GM12878 (cell line): ENCODE measurements around the gene SH2B3. TPM values are rescaled to one million over a fixed set of nuclear protein-coding genes. Genes with fewer than 3 reads are reported as not detected.
A peak's percentile ranks its signal among the peaks of the same experiment; 100 is the strongest.

Experiments used
- ATAC-seq: fragments of 200-7000 bp; cut with Tn5 transposase; 3 replicates; pipeline ENCODE4 v1.9.1; 2020; ENCODE audit warnings: mild to moderate bottlenecking, moderate library complexity
- BruUV-seq: library from RNA; stranded (reverse); fragments of 400-500 nt; replicated peaks from 2 replicates; lab custom pipeline; 2021; lab: Mats Ljungman, UMichigan
- CTCF ChIA-PET: fragments of 300-600 bp; sonication (Branson Sonifier 250); formaldehyde crosslinking; extraction: SDS; loops from one replicate; lab custom pipeline; 2021; ENCODE audit warnings: inconsistent platforms; lab: Yijun Ruan, JAX
- POLR2A ChIA-PET: fragments of 350-600 bp; formaldehyde crosslinking; extraction: SDS; loops from one replicate; lab custom pipeline; 2021; ENCODE audit warnings: inconsistent platforms; lab: Charles Lee
- RAD21 ChIA-PET: fragments of 300-600 bp; sonication (Branson Sonifier 250); formaldehyde crosslinking; loops from one replicate; lab custom pipeline; 2023; ENCODE audit warnings: antibody characterized with exemption; ENCODE audit not compliant: unreplicated experiment; lab: Charles Lee
- SMC1A ChIA-PET: fragments of 300-600 bp; sonication (Branson Sonifier 250); formaldehyde crosslinking; loops from one replicate; lab custom pipeline; 2023; ENCODE audit not compliant: unreplicated experiment, uncharacterized antibody; lab: Charles Lee
- DNase-seq: peaks from one replicate; pipeline ENCODE4 v3.0.0-alpha.2; 2011; ENCODE audit warnings: low read depth, low spot score
- FAIRE-seq: peaks from 3 replicates; lab custom pipeline; 2011; peaks lifted over from hg19 to GRCh38; lab: Jason Lieb, UNC
- H2AFZ ChIP-seq: 2 replicates; pipeline ENCODE4 v1.6.0; 2011; ENCODE audit warnings: low read depth, low read length, control low read depth; ENCODE audit not compliant: control insufficient read depth
- H3K27ac ChIP-seq: 2 replicates; pipeline ENCODE4 v1.5.1; 2011; ENCODE audit warnings: control low read depth; ENCODE audit not compliant: control insufficient read depth, insufficient read depth
- H3K27me3 ChIP-seq, 2 experiments: replicated peaks in 1 of 2; 2 replicates each; pipeline versions ENCODE4 v1.6.0 to v1.6.1; 2011; ENCODE audit warnings: low read length in 1 of 2; ENCODE audit not compliant: control insufficient read depth in 2 of 2, insufficient read depth in 2 of 2
- H3K36me3 ChIP-seq, 2 experiments: 2 replicates each; pipeline ENCODE4 v1.5.1; 2011; ENCODE audit warnings: low read length in 1 of 2; ENCODE audit not compliant: control insufficient read depth in 2 of 2, insufficient read depth in 2 of 2
- H3K4me1 ChIP-seq: 2 replicates; pipeline ENCODE4 v1.6.1; 2011; ENCODE audit warnings: mild to moderate bottlenecking, low read length, moderate library complexity, mixed read lengths; ENCODE audit not compliant: control insufficient read depth, insufficient read depth
- H3K4me2 ChIP-seq: 2 replicates; pipeline ENCODE4 v1.6.0; 2011; ENCODE audit warnings: control low read depth; ENCODE audit not compliant: control insufficient read depth, insufficient read depth
- H3K4me3 ChIP-seq: fragments of 200-600 bp; sonication (generic); 2 replicates; pipeline ENCODE4 v1.5.1; 2016
- H3K79me2 ChIP-seq: 2 replicates; pipeline ENCODE4 v1.6.0; 2011; ENCODE audit warnings: low read length; ENCODE audit not compliant: control insufficient read depth, insufficient read depth
- H3K9ac ChIP-seq: 2 replicates; pipeline ENCODE4 v1.8.0; 2011; ENCODE audit warnings: low read length, control low read depth, mixed read lengths; ENCODE audit not compliant: control insufficient read depth, insufficient read depth
- H3K9me3 ChIP-seq: replicated peaks from 3 replicates; pipeline ENCODE4 v1.5.1; 2011; ENCODE audit warnings: mild to moderate bottlenecking, low read length; ENCODE audit not compliant: control insufficient read depth, insufficient read depth
- H4K20me1 ChIP-seq: 2 replicates; pipeline ENCODE4 v1.6.0; 2011; ENCODE audit not compliant: control insufficient read depth, insufficient read depth
- BACH1 ChIP-seq: fragments of 450-650 bp; IDR thresholded peaks from 2 replicates; pipeline ENCODE4 v1.6.1; 2017; ENCODE audit warnings: mild to moderate bottlenecking, borderline replicate concordance
- BCL11A ChIP-seq: IDR thresholded peaks from 2 replicates; pipeline ENCODE4 v1.6.1; 2011; ENCODE audit warnings: low read depth, low read length
- CEBPB ChIP-seq, 2 experiments: fragments of 150-350 bp in 1 of 2; IDR thresholded peaks; 2 replicates each; pipeline ENCODE4 v1.6.1; 2012 to 2014; ENCODE audit warnings: low read depth in 2 of 2, low read length in 2 of 2, borderline replicate concordance in 1 of 2, inconsistent platforms in 1 of 2
- CEBPZ ChIP-seq: fragments of 150-350 bp; IDR thresholded peaks from 2 replicates; pipeline ENCODE4 v1.6.1; 2016; ENCODE audit warnings: low read depth, low read length
- EED ChIP-seq: sonication (generic); IDR thresholded peaks from 2 replicates; pipeline ENCODE4 v1.6.1; 2016; ENCODE audit warnings: antibody characterized with exemption, low read depth
- EP300 ChIP-seq, 2 experiments: fragments of 150-350 bp in 1 of 2; IDR thresholded peaks; 2 replicates each; pipeline ENCODE4 v1.6.1; 2011 to 2012; ENCODE audit warnings: low read depth in 2 of 2, low read length in 2 of 2, borderline replicate concordance in 1 of 2, improper control_type of control experiment in 1 of 2, inconsistent platforms in 1 of 2; ENCODE audit not compliant: control insufficient read depth in 1 of 2
- ESRRA ChIP-seq: IDR thresholded peaks from 2 replicates; pipeline ENCODE4 v1.6.1; 2012; ENCODE audit warnings: mild to moderate bottlenecking, low read length, improper control_type of control experiment
- HDGF ChIP-seq: fragments of 450-650 bp; IDR thresholded peaks from 2 replicates; pipeline ENCODE4 v1.6.1; 2016; ENCODE audit warnings: antibody characterized with exemption
- IRF4 ChIP-seq: IDR thresholded peaks from 2 replicates; pipeline ENCODE4 v1.6.1; 2011; ENCODE audit warnings: low read depth, low read length
- NR2F1 ChIP-seq: fragments of 450-650 bp; conservative IDR thresholded peaks from 2 replicates; pipeline ENCODE4 v1.6.1; 2017; ENCODE audit warnings: mild to moderate bottlenecking
- RCOR1 ChIP-seq: conservative IDR thresholded peaks from 2 replicates; pipeline ENCODE4 v1.6.1; 2012; ENCODE audit warnings: low read depth, low read length, improper control_type of control experiment
- SP1 ChIP-seq: IDR thresholded peaks from one replicate; pipeline ENCODE4 v1.6.1; 2011; ENCODE audit warnings: low read depth, low read length
- ZNF207 ChIP-seq: fragments of 450-650 bp; IDR thresholded peaks from 2 replicates; pipeline ENCODE4 v1.6.1; 2014; ENCODE audit warnings: antibody characterized with exemption, mild to moderate bottlenecking, borderline replicate concordance
- ZNF384 ChIP-seq: IDR thresholded peaks from 2 replicates; pipeline ENCODE4 v1.6.1; 2012; ENCODE audit warnings: low read depth, mild to moderate bottlenecking, low read length, improper control_type of control experiment, borderline replicate concordance
- WGBS: methylation state at CpG from one replicate; pipeline ENCODE4 v1.1.6; 2016; ENCODE audit warnings: low lambda C conversion rate; ENCODE audit not compliant: insufficient replicate concordance, insufficient coverage; ENCODE audit errors: missing lambda C conversion rate; 5-methylcytosine and 5-hydroxymethylcytosine counted together
- in situ Hi-C: fragments of 300-500 bp; cut with MboI; formaldehyde crosslinking; loops from 9 replicates; pipeline ENCODE4 v1.14.3; 2018; ENCODE audit warnings: mixed read lengths
- intact Hi-C: fragments of 100-400 bp; cut with micrococcal nuclease; formaldehyde crosslinking; loops from one replicate; pipeline ENCODE4 v1.14.2; 2022; ENCODE audit not compliant: unreplicated experiment
- polyA plus RNA-seq, 11 experiments: library from polyadenylated mRNA; depleted of rRNA in 4 of 11; unstranded in 6 of 11; stranded (reverse) in 5 of 11; fragments of >200 nt; fragmentation: Nextera tagmentation in 4 of 11; fragmentation: Illumina TruSeq in 1 of 11; extraction: Ambion mirVana in 4 of 11; extraction: Trizol in 1 of 11; gene quantifications; 1 replicate in 1 of 11; 2 replicates in 10 of 11; pipeline versions ENCODE4 v1.2.1 to v1.2.3, GENCODE V29; 2011 to 2016; ENCODE audit warnings: inconsistent platforms in 2 of 11, missing spikeins in 2 of 11, low read depth in 1 of 11
- total RNA-seq, 4 experiments: library from RNA; depleted of rRNA in 3 of 4; stranded (reverse); fragments of >200 nt in 3 of 4; fragmentation: Illumina TruSeq in 1 of 4; extraction: Trizol in 1 of 4; gene quantifications; 2 replicates each; pipeline versions ENCODE4 v1.2.1 to v1.2.3, GENCODE V29; 2013 to 2021
- TF ChIP-seq, protein P1 (sequence below): fragments of 450-650 bp; IDR thresholded peaks from 2 replicates; pipeline ENCODE4 v1.6.1; 2018; ENCODE audit warnings: mild to moderate bottlenecking, low read depth, moderate library complexity; ENCODE audit not compliant: partially characterized antibody
- TF ChIP-seq, protein P2 (sequence below): IDR thresholded peaks from 2 replicates; pipeline ENCODE4 v1.6.1; 2011; ENCODE audit warnings: borderline replicate concordance, low read depth, mild to moderate bottlenecking, moderate library complexity, mixed read lengths, low read length; ENCODE audit not compliant: insufficient read depth; ENCODE audit errors: extremely low read length

SH2B3 gene
- total and polyA plus RNA-seq, 10 of the 15 experiments (the other 5 are each of a cell fraction or from before 2014, with no cell fraction given), result 5.8 to 46.4 (median 23.3) TPM

GRCh38 chr12:111435661-111436201 lies 30.0 kb downstream of the SH2B3 start:
- 48% methylated on average over 16 of the region's 16 CpGs for WGBS
- Histone ChIP-seq H3K27ac (peak overlapping the region; percentile 95), H4K20me1 (no peaks in the 10 kb centered on the region; the same call in 1 of the 2 replicates), H3K79me2 (peaks cover 93% of the 10 kb centered on the region), H3K27me3 (no peaks in the 10 kb centered on the region), H3K4me1 (peaks cover 91% of the 10 kb centered on the region), H2AFZ (no peak overlapping the region), H3K4me2 (peak overlapping the region; percentile 80), H3K4me3 (no peak overlapping the region), H3K9me3 (no peaks in the 10 kb centered on the region), H3K9ac (peak overlapping the region; percentile 64), H3K36me3 (peaks cover 10 to 23% of the 10 kb centered on the region in 2 experiments; a peak in 3 of 4 replicates)
- DNase-seq, result no peak
- BruUV-seq, result no TSS peak
- no peak for FAIRE-seq
- ATAC-seq, result peak; percentile 10
- ChIA-PET CTCF (interaction anchor here (0.8 to 3.5 kb wide), 7 partner anchors 9 to 38 kb away, joined by 3 to 59 read pairs (median 23); no protein-coding TSS in a partner anchor), RAD21 (interaction anchor here (1.4 to 22.6 kb wide), 4 partner anchors 8 to 31 kb away, joined by 4 to 804 read pairs (median 73); partner anchors contain the start of gene SH2B3), POLR2A (interaction anchor here (1.1 to 12.0 kb wide), 6 partner anchors 9 to 27 kb away, joined by 3 to 188 read pairs (median 8); partner anchors contain the start of gene SH2B3), SMC1A (interaction anchor here (1.4 to 3.5 kb wide), 8 partner anchors 9 to 66 kb away, joined by 3 to 86 read pairs (median 20); no protein-coding TSS in a partner anchor)
- intact Hi-C loops, result loop anchor here (1.0 kb wide), 1 partner anchor 9 kb away; no protein-coding TSS in a partner anchor
- in situ Hi-C loops, result loop anchor here (25.0 kb wide), 1 partner anchor 1777 kb away; the partner anchor contains the start of gene TPCN1
- TF ChIP-seq BCL11A (no peak), SP1 (no peak), ZNF384 (no peak), ZNF207 (no peak), EED (peak; percentile 50; the same call in 1 of the 2 replicates), CEBPB (IDR thresholded peaks at IDR 0.05; ENCODE audit: borderline replicate concordance in 1 of 2, low read depth in 2 of 2, low read length in 2 of 2) (no peak), RCOR1 (0 out of 2 replicates have a peak, but pooled peaks have one; percentile 7), CEBPZ (no peak), IRF4 (no peak), BACH1 (no peak), ESRRA (no peak), HDGF (peak; percentile 91), NR2F1 (0 out of 2 replicates have a peak, but pooled peaks have one; percentile 9), EP300 (IDR thresholded peaks at IDR 0.05; ENCODE audit: borderline replicate concordance in 1 of 2, control insufficient read depth in 1 of 2, low read depth in 2 of 2, low read length in 2 of 2) (0 out of 4 replicates have a peak, but pooled peaks of 1 of the 2 experiments have one; percentile 19)
- TF ChIP-seq, protein P1, sequence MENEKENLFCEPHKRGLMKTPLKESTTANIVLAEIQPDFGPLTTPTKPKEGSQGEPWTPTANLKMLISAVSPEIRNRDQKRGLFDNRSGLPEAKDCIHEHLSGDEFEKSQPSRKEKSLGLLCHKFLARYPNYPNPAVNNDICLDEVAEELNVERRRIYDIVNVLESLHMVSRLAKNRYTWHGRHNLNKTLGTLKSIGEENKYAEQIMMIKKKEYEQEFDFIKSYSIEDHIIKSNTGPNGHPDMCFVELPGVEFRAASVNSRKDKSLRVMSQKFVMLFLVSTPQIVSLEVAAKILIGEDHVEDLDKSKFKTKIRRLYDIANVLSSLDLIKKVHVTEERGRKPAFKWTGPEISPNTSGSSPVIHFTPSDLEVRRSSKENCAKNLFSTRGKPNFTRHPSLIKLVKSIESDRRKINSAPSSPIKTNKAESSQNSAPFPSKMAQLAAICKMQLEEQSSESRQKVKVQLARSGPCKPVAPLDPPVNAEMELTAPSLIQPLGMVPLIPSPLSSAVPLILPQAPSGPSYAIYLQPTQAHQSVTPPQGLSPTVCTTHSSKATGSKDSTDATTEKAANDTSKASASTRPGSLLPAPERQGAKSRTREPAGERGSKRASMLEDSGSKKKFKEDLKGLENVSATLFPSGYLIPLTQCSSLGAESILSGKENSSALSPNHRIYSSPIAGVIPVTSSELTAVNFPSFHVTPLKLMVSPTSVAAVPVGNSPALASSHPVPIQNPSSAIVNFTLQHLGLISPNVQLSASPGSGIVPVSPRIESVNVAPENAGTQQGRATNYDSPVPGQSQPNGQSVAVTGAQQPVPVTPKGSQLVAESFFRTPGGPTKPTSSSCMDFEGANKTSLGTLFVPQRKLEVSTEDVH, result no peak
- TF ChIP-seq, protein P2, sequence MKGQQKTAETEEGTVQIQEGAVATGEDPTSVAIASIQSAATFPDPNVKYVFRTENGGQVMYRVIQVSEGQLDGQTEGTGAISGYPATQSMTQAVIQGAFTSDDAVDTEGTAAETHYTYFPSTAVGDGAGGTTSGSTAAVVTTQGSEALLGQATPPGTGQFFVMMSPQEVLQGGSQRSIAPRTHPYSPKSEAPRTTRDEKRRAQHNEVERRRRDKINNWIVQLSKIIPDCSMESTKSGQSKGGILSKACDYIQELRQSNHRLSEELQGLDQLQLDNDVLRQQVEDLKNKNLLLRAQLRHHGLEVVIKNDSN, result no peak
